ENCODE results near the gene EVI5.
"Not testable (repeated sequence)": the region's sequence is repeated elsewhere in the genome, so short reads cannot be mapped to it uniquely, and the experiment has no call there.

The EVI5 gene

GRCh38 chr1:92538048-92538412, 246.9 kb downstream of the EVI5 start:
- no peaks in the 10 kb centered on the region for H3K27me3 Mint-ChIP-seq
- peaks cover 34 to 57% of the 10 kb centered on the region in 2 donors for H3K4me1 Mint-ChIP-seq
- peaks cover 21 to 26% of the 10 kb centered on the region in 2 donors for H3K36me3 Mint-ChIP-seq

DNA sequence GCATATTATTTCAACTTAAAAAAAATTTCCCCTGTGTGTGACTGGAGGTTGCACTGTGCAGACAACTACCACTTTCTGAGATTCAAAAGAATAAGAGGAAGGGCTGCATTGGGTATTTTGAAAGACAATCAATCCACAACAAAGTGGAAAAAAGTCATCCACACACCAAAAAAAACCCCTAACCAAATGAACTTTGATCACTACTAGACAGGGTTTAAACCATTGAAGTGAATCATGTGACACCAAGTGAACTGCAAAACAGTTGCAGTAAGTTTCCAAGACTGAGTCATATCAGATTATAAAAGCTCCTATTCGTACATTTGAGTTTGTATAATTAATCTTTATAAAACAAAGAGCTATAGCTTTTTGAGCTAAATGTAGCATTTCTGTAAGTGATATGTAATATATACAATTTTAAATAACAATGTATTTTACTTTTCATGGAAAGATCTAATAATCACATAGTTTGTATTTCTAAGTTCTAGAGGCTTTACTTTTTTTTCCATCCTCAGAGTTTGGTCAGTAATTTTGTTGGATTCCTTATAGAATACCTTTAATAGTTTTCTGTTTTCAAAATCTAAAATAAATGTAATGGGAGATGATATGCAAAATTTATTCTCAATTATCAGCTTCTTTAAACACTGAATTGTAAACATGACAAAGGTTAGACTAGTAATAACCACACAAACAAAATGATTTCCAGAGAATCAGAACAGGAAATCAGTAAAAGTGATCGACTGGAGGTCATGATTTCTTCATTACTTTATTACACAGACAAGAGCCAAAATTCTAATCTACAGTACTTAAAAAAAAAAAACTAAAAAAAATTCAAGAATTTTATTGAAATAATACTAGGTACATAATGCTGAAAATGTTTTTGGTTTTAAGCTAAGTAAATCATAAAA, 247.7 kb downstream of the EVI5 start:
- DNase-seq (peak; percentile 28), ATAC-seq (replicated peaks) (peak; percentile 73 to 75)
- Mint-ChIP-seq H3K36me3 (peaks cover 26 to 30% of the 10 kb centered on the region in 2 donors), H3K4me3 (peak overlapping the region; percentile 51 to 52), H3K4me1 (peaks cover 37 to 59% of the 10 kb centered on the region in 2 donors), H3K27me3 (no peaks in the 10 kb centered on the region), H3K27ac (peak overlapping the region; percentile 71), H3K9me3 (peaks cover 3 to 8% of the 10 kb centered on the region in 2 donors)

More at GRCh38 chr1:92538048-92538412, 246.9 kb downstream of the EVI5 start:
- Mint-ChIP-seq H3K9me3 (peaks cover 3 to 8% of the 10 kb centered on the region in 2 donors), H3K27ac (peak overlapping the region; percentile 94), H3K4me3 (peak overlapping the region; percentile 50 to 57)
- DNase-seq (no peak), ATAC-seq (replicated peaks) (peak; percentile 75 to 76)

- Mint-ChIP-seq H3K36me3 (peaks cover 22 to 33% of the 10 kb centered on the region in 2 donors), H3K4me3 (peak overlapping the region in 1 of 2 donors; percentile 56), H3K27me3 (no peaks in the 10 kb centered on the region), H3K4me1 (peaks cover 36 to 57% of the 10 kb centered on the region in 2 donors), H3K27ac (peak overlapping the region; percentile 82), H3K9me3 (peaks cover 3 to 8% of the 10 kb centered on the region in 2 donors)
- ATAC-seq (replicated peaks) (peak; percentile 16 to 30), DNase-seq (no peak)
These were observed 248.5 kb downstream of the EVI5 start for GRCh38 chr1:92536211-92536979.

DNA sequence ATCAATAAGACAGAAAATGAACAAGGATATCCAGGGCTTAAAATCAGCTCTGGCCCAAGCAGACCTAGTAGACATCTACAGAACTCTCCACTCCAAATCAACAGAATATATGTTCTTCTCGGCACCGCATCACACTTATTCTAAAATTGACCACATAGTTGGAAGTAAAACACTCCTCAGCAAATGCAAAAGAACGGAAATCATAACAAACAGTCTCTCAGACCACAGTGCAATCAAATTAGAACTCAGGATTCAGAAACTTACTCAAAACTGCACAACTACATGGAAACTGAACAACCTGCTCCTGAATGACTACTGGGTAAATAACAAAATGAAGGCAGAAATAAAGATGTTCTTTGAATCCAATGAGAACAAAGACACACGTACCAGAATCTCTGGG, 252.5 kb downstream of the EVI5 start:
- ATAC-seq (replicated peaks); DNase-seq; H3K27ac Mint-ChIP-seq; H3K9me3 Mint-ChIP-seq; H3K27me3 Mint-ChIP-seq; H3K4me3 Mint-ChIP-seq: not testable (repeated sequence)
- peaks cover 27 to 41% of the 10 kb centered on the region in 2 donors for H3K36me3 Mint-ChIP-seq
- peaks cover 31 to 37% of the 10 kb centered on the region in 2 donors for H3K4me1 Mint-ChIP-seq

DNA sequence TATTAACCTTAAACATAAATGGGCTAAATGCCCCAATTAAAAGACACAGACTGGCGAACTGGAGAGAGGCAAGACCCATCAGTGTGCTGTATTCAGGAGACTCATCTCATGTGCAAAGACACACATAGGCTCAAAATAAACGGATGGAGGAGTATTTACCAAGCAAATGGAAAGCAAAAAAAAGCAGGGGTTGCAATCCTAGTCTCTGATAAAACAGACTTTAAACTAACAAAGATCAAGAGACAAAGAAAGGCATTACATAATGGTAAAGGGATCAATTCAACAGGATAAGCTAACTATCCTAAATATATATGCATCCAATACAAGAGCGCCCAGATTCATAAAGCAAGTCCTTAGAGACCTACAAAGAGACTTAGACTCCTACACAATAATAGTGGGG, 253.0 kb downstream of the EVI5 start:
- Mint-ChIP-seq H3K4me1 (peaks cover 31 to 37% of the 10 kb centered on the region in 2 donors), H3K36me3 (peaks cover 27 to 41% of the 10 kb centered on the region in 2 donors)
- ATAC-seq (replicated peaks); H3K27me3 Mint-ChIP-seq; H3K9me3 Mint-ChIP-seq; H3K27ac Mint-ChIP-seq; H3K4me3 Mint-ChIP-seq; DNase-seq: not testable (repeated sequence)

GRCh38 chr1:92527670-92528069, 257.2 kb downstream of the EVI5 start:
- Mint-ChIP-seq H3K4me3 (no peak overlapping the region), H3K27ac (no peak overlapping the region), H3K36me3 (peaks cover 14 to 29% of the 10 kb centered on the region in 2 donors), H3K27me3 (no peaks in the 10 kb centered on the region), H3K4me1 (peaks cover 8 to 10% of the 10 kb centered on the region in 2 donors), H3K9me3 (peaks cover 1 to 5% of the 10 kb centered on the region in 2 donors)
- ATAC-seq (replicated peaks) (no peak), DNase-seq (no peak)

GRCh38 chr1:92524944-92525590, 259.8 kb downstream of the EVI5 start:
- peaks cover 7 to 11% of the 10 kb centered on the region in 2 donors for H3K36me3 Mint-ChIP-seq
- not testable (repeated sequence) for H3K27me3 Mint-ChIP-seq; H3K4me3 Mint-ChIP-seq; H3K4me1 Mint-ChIP-seq; H3K27ac Mint-ChIP-seq; ATAC-seq (replicated peaks); DNase-seq; H3K9me3 Mint-ChIP-seq

DNA sequence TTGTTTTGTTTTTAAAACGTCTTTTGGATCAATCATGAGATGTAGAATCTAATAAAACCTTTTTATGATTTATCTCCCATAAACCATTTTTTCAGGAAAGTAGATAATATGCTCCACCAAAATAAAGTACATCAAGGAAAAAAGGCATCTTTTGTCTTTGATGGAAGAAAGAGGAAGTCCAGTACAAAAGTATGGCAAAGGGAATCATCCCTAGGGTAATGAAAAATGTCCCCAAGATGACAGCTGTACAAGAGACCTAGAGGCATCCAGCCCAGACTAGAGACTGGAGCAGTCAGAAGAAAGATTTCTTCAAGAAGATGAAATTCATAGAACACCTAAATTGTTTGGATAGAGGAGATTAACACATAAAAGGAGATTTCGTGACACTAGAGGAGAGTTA, 265.9 kb downstream of the EVI5 start:
- Mint-ChIP-seq H3K9me3 (no peaks in the 10 kb centered on the region), H3K27ac (no peak overlapping the region), H3K4me1 (peaks cover 0 to 7% of the 10 kb centered on the region in 2 donors), H3K36me3 (peaks cover 9 to 10% of the 10 kb centered on the region in 2 donors), H3K4me3 (no peak overlapping the region), H3K27me3 (no peaks in the 10 kb centered on the region)
- DNase-seq (no peak), ATAC-seq (replicated peaks) (no peak)

DNA sequence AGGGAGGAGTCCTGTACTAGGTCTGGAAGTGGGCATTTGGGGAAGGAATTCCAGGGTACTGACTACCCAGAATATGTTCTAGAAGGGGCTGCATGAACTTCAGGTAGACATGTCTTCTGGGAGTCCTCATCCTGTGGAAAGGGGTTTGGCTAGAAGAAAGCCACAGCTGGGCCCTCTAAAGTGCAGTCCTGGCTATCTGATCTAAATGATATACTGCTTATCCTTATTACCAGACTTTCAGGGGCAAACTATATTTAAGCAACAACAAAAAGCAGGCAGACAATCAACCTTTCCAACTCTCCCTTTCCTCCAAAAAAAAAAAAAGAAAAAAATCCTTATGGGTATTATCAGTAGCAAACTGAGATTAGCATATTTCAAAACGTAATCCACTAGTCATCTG, 268.3 kb downstream of the EVI5 start:
- ATAC-seq (replicated peaks) (no peak), DNase-seq (no peak)
- no peaks in the 10 kb centered on the region for H3K27me3 Mint-ChIP-seq
- H3K36me3 Mint-ChIP-seq: peaks cover 14 to 18% of the 10 kb centered on the region in 2 donors
- peaks cover 0 to 7% of the 10 kb centered on the region in 2 donors for H3K4me1 Mint-ChIP-seq
- H3K4me3 Mint-ChIP-seq: no peak overlapping the region
- no peaks in the 10 kb centered on the region for H3K9me3 Mint-ChIP-seq
- H3K27ac Mint-ChIP-seq: no peak overlapping the region

GRCh38 chr1:92515796-92516201, 269.1 kb downstream of the EVI5 start:
- no peak overlapping the region for H3K4me3 Mint-ChIP-seq
- DNase-seq (no peak), ATAC-seq (replicated peaks) (no peak)
- H3K27me3 Mint-ChIP-seq: no peaks in the 10 kb centered on the region
- no peaks in the 10 kb centered on the region for H3K9me3 Mint-ChIP-seq
- peaks cover 14 to 19% of the 10 kb centered on the region in 2 donors for H3K36me3 Mint-ChIP-seq
- peaks cover 0 to 7% of the 10 kb centered on the region in 2 donors for H3K4me1 Mint-ChIP-seq
- H3K27ac Mint-ChIP-seq: no peak overlapping the region

DNA sequence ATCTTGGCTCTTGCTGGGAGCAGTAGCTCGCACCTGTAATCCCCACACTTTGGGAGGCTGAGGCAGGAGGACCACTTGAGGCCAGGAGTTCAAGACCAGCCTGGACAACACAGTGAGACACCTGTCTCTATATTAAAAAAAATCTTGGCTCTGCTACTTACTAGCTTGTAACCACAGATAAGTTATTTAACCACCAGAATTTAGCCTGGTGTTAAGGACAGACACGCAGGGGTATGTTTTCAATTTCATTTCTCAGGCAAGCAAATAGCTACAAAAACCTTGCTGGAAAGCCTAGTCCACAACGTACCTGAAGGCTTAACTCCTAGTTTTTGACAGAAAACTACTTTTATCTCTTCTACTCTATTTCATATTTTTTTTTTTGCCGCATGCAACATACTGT, 273.4 kb downstream of the EVI5 start:
- peaks cover 9 to 10% of the 10 kb centered on the region in 2 donors for H3K36me3 Mint-ChIP-seq

GRCh38 chr1:92509619-92510018, 275.3 kb downstream of the EVI5 start:
- ATAC-seq (replicated peaks) (peak; percentile 52 to 71), DNase-seq (no peak)
- peak overlapping the region; percentile 77 for H3K27ac Mint-ChIP-seq
- peaks cover 6 to 19% of the 10 kb centered on the region in 2 donors for H3K4me1 Mint-ChIP-seq
- no peaks in the 10 kb centered on the region for H3K27me3 Mint-ChIP-seq
- H3K36me3 Mint-ChIP-seq: peaks cover 9% of the 10 kb centered on the region in 2 donors
- H3K9me3 Mint-ChIP-seq: peaks cover 0 to 2% of the 10 kb centered on the region in 2 donors
- H3K4me3 Mint-ChIP-seq: no peak overlapping the region

More for the DNA sequence above, 273.4 kb downstream of the EVI5 start:
- Mint-ChIP-seq H3K9me3 (no peaks in the 10 kb centered on the region), H3K4me3 (no peak overlapping the region), H3K4me1 (peaks cover 3 to 16% of the 10 kb centered on the region in 2 donors), H3K27me3 (no peaks in the 10 kb centered on the region), H3K27ac (no peak overlapping the region)
- DNase-seq (no peak), ATAC-seq (replicated peaks) (no peak)

DNA sequence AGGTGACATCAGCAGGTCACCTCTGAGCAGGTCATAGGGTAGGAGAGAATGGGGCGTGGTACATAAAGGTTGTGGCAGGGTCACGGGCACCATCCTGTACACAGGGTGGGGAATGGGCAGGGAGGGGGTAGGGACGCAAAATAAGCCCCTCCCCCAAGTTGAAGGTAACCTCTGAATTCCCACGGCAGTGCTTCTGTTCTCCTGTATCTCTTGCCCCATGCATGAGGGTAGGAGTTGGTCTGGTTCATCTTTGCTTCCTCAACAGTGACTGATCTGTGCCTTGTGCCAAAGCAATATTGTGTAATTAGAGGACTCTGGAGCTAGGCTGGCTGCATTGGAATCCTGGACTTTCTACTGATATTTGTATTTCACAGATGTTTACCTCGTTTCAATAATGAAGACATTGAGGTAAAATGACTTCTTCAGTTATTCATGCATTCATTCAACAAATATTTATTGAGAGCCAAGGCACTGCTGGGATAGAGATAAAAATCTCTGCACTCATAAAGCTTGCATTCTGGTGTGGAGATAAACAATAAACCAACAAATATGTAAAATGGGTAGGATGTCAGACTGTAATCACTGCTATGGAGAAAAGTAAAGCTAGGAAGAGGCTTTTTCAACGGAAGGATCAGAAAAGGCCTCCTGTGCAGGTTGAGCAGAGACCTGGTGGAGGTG, 279.8 kb downstream of the EVI5 start:
- Mint-ChIP-seq H3K4me1 (peaks cover 23 to 46% of the 10 kb centered on the region in 2 donors), H3K36me3 (peaks cover 0 to 4% of the 10 kb centered on the region in 2 donors), H3K27ac (peak overlapping the region; percentile 63), H3K4me3 (no peak overlapping the region), H3K9me3 (peaks cover 0 to 2% of the 10 kb centered on the region in 2 donors), H3K27me3 (no peaks in the 10 kb centered on the region)
- DNase-seq (no peak), ATAC-seq (replicated peaks) (peak in 1 of 2 donors; percentile 3)

All from stimulated activated naive B cell treated with anti-CD40 and anti-IgM and Interleukin-4, amounts not matched to agents 10 μg/mL and 1 μg/mL and 100 μg/mL, for 72 hours (primary cell).